Activated CD8-positive, alpha-beta memory T cell treated with anti-CD3 and anti-CD28 coated beads, Interleukin-2, amount 50 U/mL, for 24 hours (primary cell): ENCODE measurements around the gene LENG9.

Experiments
- DNase-seq: peaks from one replicate; pipeline ENCODE4 v3.0.0-alpha.2; 2020; ENCODE audit errors: extremely low read depth

Gene LENG9

GRCh38 chr19:54439174-54439851 is 24.3 kb downstream of the LENG9 start:
- DNase-seq, result no peak

DNA sequence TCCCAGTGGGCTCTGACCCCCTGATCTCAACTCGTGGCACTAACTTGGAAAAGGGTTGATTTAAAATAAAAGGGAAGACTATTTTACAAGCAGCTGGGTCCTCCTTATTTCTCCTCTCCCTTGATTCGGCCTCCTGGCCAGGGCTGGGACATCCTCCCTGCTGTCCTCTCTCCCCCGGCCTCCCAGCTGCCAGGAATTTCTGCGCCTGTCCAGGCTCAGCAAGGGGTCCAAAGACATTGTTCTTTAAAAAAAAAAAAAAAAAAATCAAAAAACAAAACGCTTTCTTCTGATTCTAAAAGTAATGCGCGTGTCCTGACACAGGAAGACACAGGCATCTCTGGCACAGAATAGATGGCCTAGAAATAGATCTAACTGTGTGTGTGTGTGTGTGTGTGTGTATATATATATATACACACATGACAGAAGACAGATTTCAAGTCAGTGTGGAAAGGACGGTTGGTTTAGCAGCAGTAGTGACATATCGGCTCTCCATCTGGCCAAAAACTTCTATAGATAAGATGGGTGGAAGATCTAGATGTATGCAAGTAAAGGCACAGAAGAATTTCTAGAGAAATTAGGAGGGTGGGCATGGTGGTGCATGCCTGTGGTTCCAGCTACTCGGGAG is 26.8 kb downstream of the LENG9 start:
- DNase-seq, result no peak

- DNase-seq, result no peak
Observed at GRCh38 chr19:54436031-54436523, 27.5 kb downstream of the LENG9 start.

- DNase-seq, result no peak
Observed at GRCh38 chr19:54435551-54436016, 28.0 kb downstream of the LENG9 start.

DNA sequence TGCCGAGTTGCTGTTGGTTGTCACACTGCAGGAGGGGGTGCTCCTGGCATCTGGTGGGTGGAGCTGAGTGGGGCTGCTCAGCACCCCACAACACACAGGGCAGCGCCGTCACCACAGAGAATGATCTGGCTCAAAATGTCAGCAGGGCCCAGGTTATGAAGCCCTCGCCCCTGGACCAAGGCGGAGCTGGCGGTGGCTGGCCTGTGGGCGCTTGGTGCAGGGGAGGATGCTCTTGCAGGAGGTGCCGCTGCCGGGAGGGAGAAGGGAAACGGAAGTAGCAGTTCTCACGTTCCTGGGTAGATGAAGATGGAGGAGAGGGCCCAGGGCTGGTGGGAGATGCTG is 28.7 kb downstream of the LENG9 start:
- no peak for DNase-seq

- no peak for DNase-seq
Observed at GRCh38 chr19:54434112-54434872, 29.3 kb downstream of the LENG9 start.

DNA sequence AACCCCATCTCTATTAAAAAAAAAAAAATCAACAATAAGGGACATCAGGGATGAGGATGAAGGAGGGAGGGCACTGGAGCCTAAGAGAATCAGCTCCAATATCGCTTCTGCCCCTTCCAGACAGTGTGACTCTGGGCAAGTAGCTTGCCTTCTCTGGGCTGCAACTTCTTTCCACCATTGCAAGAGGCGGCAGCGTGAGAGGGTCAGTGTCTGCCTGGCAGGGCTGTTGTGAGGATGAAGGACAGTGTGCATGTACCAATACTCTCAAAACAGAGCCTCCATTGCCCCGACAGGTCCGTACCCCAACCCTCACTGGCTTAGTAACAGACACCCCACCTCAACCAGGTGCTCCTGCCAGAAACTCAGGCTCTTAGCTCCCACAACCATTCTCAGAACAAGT is 29.9 kb downstream of the LENG9 start:
- no peak for DNase-seq

- DNase-seq, result no peak
Observed at GRCh38 chr19:54432144-54432738, 31.3 kb downstream of the LENG9 start.

- no peak for DNase-seq
Observed at GRCh38 chr19:54431255-54431838, 32.2 kb downstream of the LENG9 start.

DNA sequence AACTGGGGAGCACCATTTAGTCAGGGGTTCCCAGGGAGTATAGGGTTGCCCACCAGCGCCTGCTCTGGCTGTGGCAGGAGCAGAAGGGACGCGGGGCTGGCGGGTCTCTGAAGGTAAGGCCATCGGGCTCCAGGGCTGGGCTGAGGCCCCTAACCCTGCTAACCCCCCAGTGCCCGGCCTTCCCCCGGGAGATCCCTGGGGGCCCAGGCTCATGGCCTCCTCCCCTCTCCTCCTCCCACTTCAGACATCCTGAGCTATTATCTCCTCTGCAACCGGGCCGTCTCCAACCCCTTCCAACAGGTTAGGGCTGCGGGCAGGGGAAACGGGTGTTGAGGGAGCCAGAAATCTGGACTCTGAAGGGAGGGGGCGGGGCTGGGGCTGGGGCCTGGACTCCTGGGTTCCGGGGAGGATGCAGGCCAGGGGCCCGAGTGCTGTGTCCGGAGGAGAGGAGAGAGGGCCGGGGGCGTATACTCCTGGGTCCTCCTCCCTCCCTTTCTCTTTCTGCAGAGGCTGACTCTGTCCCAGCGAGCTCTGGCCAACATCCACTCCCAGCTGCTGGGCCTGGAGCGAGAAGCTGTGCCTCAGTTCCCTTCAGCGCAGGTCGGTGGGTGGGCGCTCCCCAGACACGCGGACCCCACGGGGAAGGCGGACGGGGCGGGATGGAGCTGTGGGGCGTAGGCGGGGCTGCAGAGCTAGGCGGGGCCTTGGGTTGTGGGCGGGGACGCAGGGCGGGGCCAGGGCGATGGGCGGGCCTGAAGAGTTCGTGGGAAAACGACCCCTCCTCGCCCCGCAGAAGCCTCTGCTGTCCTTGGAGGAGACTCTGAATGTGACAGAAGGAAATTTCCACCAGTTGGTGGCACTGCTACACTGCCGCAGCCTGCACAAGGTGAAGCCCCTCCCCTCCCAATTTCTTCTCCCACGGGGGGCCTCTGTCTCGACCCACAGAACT is 33.0 kb downstream of the LENG9 start:
- no peak for DNase-seq

DNA sequence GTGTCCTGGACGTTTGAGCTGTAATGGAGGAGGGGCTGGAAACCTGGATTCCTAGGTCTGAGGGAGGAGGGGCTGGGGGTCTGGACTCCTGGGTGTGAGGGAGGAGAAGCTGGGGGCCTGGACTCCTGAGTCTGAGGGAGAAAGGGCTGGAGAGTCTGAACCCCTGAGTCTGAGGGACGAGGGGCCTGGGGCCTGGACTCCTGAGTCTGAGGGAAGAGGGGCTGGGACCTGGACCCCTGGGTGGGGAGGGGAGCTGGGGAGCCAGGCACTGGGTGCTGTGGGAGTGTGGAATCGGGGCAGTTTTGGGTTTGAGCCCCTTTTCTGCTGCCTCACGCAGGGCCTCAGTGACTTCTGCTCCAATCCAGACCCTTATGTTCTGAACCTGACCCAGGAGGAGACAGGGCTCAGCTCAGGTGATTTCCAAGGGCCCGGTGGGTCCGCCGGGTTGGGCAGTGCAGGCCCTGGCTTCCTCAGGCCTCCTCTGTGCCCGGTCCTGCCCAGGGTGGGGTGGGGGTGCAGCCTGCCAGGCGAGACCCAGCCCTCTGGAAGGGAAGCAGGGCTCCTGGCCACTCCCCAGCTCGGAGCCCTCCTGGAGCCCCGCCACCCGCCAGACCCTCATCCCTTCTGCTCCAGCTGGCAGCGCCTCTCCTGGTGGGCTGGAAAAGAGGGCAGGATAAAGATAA is 33.9 kb downstream of the LENG9 start:
- no peak for DNase-seq

DNA sequence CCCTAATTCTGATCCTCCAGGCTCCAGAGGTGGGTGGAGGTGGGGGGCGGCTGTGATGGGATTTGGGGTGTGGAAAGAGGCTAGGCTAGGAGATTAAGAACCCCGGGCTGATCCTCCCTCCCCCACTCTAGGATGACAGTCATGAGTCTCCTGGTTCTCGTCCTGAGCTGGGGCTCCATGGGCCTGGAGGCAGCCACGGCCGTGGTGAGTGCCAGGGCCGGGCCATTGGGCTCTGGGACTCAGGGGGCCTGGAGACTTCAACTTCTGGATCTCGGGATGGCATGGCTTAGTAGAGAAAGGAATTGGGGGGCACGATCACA is 34.4 kb downstream of the LENG9 start:
- no peak for DNase-seq

- no peak for DNase-seq
Observed at GRCh38 chr19:54428323-54429175, 35.0 kb downstream of the LENG9 start.

GRCh38 chr19:54427586-54427985 is 36.0 kb downstream of the LENG9 start:
- DNase-seq, result no peak

- no peak for DNase-seq
Observed at GRCh38 chr19:54426291-54426931, 37.2 kb downstream of the LENG9 start.

DNA sequence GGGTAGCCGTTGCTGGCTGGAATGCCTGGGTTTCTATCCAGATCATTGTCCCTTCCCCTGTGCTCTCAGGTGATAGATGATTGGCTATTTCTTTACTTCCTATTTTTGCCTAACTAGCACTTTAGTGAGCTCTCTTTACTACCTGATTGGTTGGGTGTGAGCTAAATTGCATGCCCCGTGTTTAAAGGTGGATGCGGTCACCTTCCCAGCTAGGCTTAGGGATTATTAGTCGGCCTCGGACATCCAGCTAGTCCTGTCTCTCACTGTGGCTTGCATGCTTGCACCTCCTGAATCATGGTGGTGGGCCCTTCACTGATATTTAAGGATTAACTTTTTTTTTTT is 38.2 kb downstream of the LENG9 start:
- DNase-seq, result no peak

- no peak for DNase-seq
Observed at GRCh38 chr19:54424660-54425381, 38.8 kb downstream of the LENG9 start.

GRCh38 chr19:54424201-54424600 is 39.4 kb downstream of the LENG9 start:
- no peak for DNase-seq
